GM12892 (cell line): ENCODE data around the gene PSMB4.
"Not testable (repeated sequence)": the region's sequence is repeated elsewhere in the genome, so short reads cannot be mapped to it uniquely, and the experiment has no call there.

Experiments
- DNase-seq: peaks from one replicate; pipeline ENCODE4 v3.0.0; 2011; ENCODE audit not compliant: insufficient read length
- FAIRE-seq: peaks from 2 replicates; lab custom pipeline; 2011; peaks lifted over from hg19 to GRCh38; lab: Jason Lieb, UNC
- POLR2A ChIP-seq: IDR thresholded peaks from 2 replicates; pipeline ENCODE4 v1.6.1; 2011; ENCODE audit warnings: low read depth, low read length, control low read depth
- POLR2AphosphoS5 ChIP-seq: IDR thresholded peaks from 2 replicates; pipeline ENCODE4 v1.6.1; 2011; ENCODE audit warnings: low read depth, low read length, control low read depth
- TAF1 ChIP-seq: IDR thresholded peaks from 2 replicates; pipeline ENCODE4 v1.6.1; 2011; ENCODE audit warnings: low read depth, mild to moderate bottlenecking, control low read depth, low read length, borderline replicate concordance

PSMB4 gene

GRCh38 chr1:151418081-151418480, 18.7 kb downstream of the PSMB4 start:
- TF ChIP-seq POLR2AphosphoS5: no peak
- no peak for TF ChIP-seq TAF1
- no peak for TF ChIP-seq POLR2A

GRCh38 chr1:151419819-151420218, 20.4 kb downstream of the PSMB4 start:
- DNase-seq: no peak
- TF ChIP-seq POLR2AphosphoS5: no peak
- TF ChIP-seq TAF1: no peak
- TF ChIP-seq POLR2A: no peak
- no peak for FAIRE-seq

More at GRCh38 chr1:151418081-151418480, 18.7 kb downstream of the PSMB4 start:
- no peak for FAIRE-seq
- no peak for DNase-seq

GRCh38 chr1:151425103-151425502, 25.7 kb downstream of the PSMB4 start:
- no peak for DNase-seq
- no peak for FAIRE-seq
- TF ChIP-seq TAF1: no peak
- TF ChIP-seq POLR2A: no peak
- no peak for TF ChIP-seq POLR2AphosphoS5

- no peak for TF ChIP-seq POLR2AphosphoS5
- no peak for TF ChIP-seq POLR2A
- no peak for TF ChIP-seq TAF1
- DNase-seq: no peak
- no peak for FAIRE-seq
Observed at GRCh38 chr1:151428068-151428467, 28.7 kb downstream of the PSMB4 start.

- DNase-seq, FAIRE-seq: not testable (repeated sequence)
Observed at GRCh38 chr1:151433827-151434226, 34.5 kb downstream of the PSMB4 start.

GRCh38 chr1:151435174-151435573, 35.8 kb downstream of the PSMB4 start:
- DNase-seq: no peak
- no peak for FAIRE-seq
- no peak for TF ChIP-seq POLR2AphosphoS5
- TF ChIP-seq TAF1: no peak
- TF ChIP-seq POLR2A: no peak

GRCh38 chr1:151436985-151437384, 37.6 kb downstream of the PSMB4 start:
- DNase-seq: no peak
- no peak for FAIRE-seq
- TF ChIP-seq POLR2A (no peak), POLR2AphosphoS5 (no peak), TAF1 (no peak)

GRCh38 chr1:151437396-151437795, 38.0 kb downstream of the PSMB4 start:
- not testable (repeated sequence) for DNase-seq
- peak; percentile 24 for FAIRE-seq

- FAIRE-seq (peak; percentile 93), DNase-seq (peak; percentile 37)
- TF ChIP-seq TAF1: no peak
- TF ChIP-seq POLR2AphosphoS5: no peak
- TF ChIP-seq POLR2A: no peak
Observed at GRCh38 chr1:151443846-151444782, 44.7 kb downstream of the PSMB4 start.

GRCh38 chr1:151444783-151445177, 45.4 kb downstream of the PSMB4 start:
- TF ChIP-seq POLR2A: no peak
- no peak for TF ChIP-seq TAF1
- TF ChIP-seq POLR2AphosphoS5: no peak
- FAIRE-seq (no peak), DNase-seq (no peak)

GRCh38 chr1:151447696-151448095, 48.3 kb downstream of the PSMB4 start:
- no peak for FAIRE-seq
- TF ChIP-seq POLR2A: no peak
- TF ChIP-seq TAF1: no peak
- no peak for TF ChIP-seq POLR2AphosphoS5
- DNase-seq: no peak
